Activated CD4-positive, alpha-beta T cell treated with anti-CD3 and anti-CD28 coated beads, Interleukin-2, Interleukin-6, amounts not matched to agents 100 ng/mL and 50 ng/mL, durations not matched to agents 16 hours and 8 hours (primary cell): ENCODE data around the gene DDX39B.
"Not testable (repeated sequence)": the region's sequence is repeated elsewhere in the genome, so short reads cannot be mapped to it uniquely, and the experiment has no call there.

Experiments used
- DNase-seq: peaks from one replicate; pipeline ENCODE4 v3.0.0-alpha.2; 2020

DDX39B gene

DNA sequence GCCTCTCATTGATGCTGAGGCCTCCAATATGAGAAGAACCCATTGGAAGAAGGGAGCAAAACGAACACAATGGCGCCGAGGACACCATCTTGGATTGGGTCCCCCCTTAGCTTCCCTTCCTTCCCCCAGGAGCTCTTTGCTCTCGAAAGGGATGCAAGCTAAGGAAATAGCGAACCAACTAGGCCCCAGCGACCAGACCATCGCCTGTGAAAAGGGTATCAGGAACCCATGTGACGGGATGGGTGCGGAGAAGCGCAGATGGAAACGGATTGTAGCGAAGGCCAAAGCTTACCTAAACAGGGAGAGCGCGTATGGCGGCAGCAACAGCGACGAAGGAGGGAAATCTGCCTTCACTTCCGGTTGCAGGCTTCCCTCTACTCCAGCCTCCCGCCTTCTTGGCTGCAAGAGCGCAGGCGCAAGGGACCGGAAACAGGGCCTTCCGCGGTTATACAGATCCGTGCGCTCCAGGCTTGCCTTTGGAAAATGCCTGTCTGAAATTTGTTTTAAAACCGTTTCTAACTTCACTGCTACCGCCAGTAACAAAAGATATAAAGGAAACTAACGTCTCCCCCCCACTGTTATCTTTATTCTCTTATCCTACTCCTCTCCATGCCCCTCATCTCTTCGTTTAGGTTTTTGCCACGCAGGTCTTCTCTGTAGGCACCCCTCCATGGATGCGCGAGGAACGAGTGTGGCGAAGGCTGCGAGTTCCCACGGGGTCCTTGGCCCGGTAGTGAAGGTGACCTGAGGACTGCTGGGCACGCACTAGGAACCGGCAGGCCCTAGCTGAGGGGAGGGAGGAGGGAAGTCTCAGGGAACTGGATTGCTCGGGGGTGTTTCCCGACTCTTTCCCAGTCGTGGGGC lies at the start of gene DDX39B:
Gene DDX39B, minus strand, starts transcription at position 346 of the 864 bp plus-strand sequence. CDS start 1,471 bp downstream, outside the sequence.
- peak; percentile 97 for DNase-seq

- not testable (repeated sequence) for DNase-seq
Measured at GRCh38 chr6:31590691-31591090, 48.9 kb upstream of the DDX39B start.

- DNase-seq, result no peak
Measured at GRCh38 chr6:31588871-31589650, 47.3 kb upstream of the DDX39B start.

GRCh38 chr6:31587791-31588777 lies 46.3 kb upstream of the DDX39B start:
- DNase-seq, result no peak

GRCh38 chr6:31586599-31587281 lies 44.9 kb upstream of the DDX39B start:
- peak; percentile 53 for DNase-seq

DNA sequence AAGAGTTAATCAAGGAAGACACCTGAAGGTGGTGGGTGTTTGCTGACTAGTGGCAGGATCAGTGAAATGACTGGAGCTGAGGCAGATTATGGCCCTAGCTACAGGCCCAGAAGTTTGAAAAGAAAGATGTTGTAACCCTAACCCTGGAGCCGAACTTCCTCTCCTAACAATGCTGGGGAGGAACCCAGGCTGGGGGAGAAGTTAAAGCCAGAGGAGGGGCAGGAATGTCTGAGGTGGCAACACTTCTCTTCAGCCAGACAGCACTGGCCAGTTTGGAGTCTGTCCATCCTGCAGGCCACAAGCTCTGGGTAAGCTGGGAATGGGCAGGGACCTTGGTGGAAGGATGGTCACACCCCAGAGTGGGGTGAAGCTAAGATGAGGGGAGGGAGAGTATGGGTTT lies 44.2 kb upstream of the DDX39B start, which contains the start of gene LST1:
Gene LST1, plus strand, starts transcription at position 270 of the 400 bp plus-strand sequence. CDS start 1,023 bp downstream, outside the sequence.
- DNase-seq, result no peak

DNA sequence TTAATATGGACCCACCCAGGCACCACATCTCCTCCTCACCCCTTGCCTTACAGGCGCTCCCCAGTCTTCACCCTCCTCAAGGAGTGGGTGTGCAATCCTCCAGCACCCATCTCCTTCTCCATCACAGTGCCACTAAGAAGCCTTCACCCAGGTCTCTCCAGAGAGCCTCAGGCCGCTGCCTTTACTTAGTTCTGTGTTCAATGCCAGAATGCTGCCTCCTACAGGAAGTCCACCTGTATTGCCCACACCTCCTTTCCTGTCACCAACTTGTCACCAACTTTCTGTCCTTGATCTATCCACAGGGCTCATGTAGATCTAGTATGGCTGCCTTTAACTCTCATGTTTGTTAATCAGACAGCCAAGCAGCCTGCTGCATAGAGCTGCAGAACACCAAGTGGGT lies 43.7 kb upstream of the DDX39B start:
- peak; percentile 81 for DNase-seq

- peak; percentile 68 for DNase-seq
Measured at GRCh38 chr6:31582230-31582643, 40.4 kb upstream of the DDX39B start, which contains the start of gene LTB. Gene LTB (minus strand): TSS chr6:31582424. CDS start chr6:31582417, 7 bp downstream.

GRCh38 chr6:31581434-31582229 lies 39.8 kb upstream of the DDX39B start:
- no peak for DNase-seq

GRCh38 chr6:31580807-31581433 lies 39.1 kb upstream of the DDX39B start:
- DNase-seq, result peak; percentile 94

DNA sequence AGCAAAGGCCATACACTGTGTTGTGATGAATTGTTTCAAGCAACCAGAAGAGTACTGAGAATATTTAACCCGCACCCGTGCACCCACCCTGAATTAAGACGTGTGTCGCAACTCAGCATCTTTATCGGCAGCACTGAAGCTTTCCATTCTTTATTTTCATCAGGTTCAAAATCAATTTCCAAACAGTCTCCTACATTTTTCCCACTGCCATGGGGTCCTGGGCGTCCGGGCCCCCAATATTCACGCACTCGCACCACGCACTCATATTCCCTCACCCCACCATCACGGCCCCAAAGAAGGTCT lies 38.6 kb upstream of the DDX39B start:
- DNase-seq, result no peak

DNA sequence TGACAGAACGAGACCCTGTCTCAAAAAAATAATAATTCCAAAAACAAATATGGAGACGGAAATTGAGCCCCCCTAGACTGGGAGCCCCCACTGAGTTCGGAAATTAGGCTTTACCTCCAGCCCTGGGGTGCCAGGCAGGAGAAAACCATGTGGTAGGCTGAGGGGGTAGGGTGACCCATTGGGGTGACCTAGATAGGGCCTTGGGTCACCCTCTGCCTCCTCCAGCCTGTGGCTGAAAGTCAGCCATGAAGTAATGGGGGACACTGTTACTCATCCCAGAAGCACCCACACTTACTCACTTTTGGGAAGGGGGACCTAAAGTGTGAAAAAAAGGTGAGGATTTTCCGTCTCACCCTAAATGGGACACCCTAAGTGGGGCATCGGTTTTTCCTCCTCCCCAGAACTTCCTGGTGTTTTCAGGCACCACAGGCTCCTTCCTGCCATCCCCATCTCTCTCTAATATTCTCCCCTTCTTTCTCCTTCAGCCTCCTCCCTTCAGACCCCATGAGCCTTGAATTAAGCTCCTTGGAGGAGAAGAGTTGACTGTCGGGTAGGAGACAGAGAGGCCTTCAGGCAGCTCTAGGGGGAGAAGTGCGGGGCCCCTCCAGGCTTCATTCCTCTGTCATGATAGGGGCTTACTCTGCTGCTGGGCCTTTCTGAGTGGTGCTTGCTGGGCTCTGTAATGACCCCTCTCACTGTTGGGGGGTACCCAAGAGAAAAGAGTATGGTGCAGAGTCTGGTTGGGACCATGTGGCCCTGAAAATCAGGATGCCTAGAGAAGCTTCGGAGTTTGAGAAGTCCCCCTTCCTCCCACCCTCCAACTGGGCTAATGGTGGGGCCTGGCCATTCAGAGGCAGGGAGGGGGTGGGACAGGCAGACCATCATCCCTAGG lies 38.0 kb upstream of the DDX39B start:
- DNase-seq, result no peak

DNA sequence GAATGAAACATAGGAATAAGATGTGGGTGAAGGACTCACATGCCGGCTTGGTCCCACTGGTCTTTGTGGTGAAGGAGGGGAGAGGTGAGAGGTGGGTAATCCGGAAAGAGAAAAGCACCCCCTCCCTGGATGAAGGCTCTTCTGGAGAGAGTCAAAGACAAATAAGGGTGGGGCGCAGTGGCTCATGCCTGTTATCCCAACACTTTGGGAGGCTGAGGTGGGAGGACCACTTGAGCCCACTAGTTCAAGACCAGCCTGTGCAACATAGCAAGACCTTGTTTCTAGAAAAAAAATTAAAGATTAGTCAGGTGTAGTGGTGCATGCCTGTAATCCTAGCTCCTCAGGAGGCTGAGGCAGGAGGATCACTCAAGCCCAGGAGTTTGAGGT lies 37.3 kb upstream of the DDX39B start:
- DNase-seq, result no peak

DNA sequence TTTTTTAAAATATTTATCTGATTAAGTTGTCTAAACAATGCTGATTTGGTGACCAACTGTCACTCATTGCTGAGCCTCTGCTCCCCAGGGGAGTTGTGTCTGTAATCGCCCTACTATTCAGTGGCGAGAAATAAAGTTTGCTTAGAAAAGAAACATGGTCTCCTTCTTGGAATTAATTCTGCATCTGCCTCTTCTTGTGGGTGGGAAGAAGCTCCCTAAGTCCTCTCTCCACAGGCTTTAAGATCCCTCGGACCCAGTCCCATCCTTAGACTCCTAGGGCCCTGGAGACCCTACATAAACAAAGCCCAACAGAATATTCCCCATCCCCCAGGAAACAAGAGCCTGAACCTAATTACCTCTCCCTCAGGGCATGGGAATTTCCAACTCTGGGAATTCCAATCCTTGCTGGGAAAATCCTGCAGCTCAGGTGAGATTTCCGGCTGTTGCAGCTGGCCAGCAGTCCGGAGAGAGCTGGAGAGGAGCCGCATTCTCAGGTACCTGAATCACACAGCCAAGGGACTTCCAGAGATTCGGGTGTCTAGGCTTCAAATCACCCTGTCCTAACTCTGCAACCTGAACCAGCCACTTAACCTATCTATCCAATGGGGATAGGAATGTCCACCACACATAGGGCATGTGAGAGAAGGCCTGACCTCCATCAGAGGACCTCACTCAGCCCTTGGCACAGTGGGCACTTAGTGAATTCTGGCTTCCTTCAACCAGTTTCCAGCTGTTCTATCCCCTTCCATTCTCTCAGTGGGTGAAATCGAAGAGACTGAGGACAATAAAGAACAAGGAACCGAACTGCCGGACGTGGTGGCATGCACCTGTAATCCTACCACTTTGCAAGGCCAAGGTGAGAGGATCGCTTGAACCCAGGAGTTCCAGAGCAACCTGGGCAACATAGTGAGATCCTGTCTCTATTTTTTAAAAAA lies 36.6 kb upstream of the DDX39B start:
- no peak for DNase-seq

DNA sequence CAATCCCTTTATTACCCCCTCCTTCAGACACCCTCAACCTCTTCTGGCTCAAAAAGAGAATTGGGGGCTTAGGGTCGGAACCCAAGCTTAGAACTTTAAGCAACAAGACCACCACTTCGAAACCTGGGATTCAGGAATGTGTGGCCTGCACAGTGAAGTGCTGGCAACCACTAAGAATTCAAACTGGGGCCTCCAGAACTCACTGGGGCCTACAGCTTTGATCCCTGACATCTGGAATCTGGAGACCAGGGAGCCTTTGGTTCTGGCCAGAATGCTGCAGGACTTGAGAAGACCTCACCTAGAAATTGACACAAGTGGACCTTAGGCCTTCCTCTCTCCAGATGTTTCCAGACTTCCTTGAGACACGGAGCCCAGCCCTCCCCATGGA lies 35.8 kb upstream of the DDX39B start:
- DNase-seq, result no peak

DNA sequence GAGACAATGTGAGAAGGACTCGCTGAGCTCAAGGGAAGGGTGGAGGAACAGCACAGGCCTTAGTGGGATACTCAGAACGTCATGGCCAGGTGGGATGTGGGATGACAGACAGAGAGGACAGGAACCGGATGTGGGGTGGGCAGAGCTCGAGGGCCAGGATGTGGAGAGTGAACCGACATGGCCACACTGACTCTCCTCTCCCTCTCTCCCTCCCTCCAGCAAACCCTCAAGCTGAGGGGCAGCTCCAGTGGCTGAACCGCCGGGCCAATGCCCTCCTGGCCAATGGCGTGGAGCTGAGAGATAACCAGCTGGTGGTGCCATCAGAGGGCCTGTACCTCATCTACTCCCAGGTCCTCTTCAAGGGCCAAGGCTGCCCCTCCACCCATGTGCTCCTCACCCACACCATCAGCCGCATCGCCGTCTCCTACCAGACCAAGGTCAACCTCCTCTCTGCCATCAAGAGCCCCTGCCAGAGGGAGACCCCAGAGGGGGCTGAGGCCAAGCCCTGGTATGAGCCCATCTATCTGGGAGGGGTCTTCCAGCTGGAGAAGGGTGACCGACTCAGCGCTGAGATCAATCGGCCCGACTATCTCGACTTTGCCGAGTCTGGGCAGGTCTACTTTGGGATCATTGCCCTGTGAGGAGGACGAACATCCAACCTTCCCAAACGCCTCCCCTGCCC lies 35.2 kb upstream of the DDX39B start:
- DNase-seq, result peak; percentile 82

DNA sequence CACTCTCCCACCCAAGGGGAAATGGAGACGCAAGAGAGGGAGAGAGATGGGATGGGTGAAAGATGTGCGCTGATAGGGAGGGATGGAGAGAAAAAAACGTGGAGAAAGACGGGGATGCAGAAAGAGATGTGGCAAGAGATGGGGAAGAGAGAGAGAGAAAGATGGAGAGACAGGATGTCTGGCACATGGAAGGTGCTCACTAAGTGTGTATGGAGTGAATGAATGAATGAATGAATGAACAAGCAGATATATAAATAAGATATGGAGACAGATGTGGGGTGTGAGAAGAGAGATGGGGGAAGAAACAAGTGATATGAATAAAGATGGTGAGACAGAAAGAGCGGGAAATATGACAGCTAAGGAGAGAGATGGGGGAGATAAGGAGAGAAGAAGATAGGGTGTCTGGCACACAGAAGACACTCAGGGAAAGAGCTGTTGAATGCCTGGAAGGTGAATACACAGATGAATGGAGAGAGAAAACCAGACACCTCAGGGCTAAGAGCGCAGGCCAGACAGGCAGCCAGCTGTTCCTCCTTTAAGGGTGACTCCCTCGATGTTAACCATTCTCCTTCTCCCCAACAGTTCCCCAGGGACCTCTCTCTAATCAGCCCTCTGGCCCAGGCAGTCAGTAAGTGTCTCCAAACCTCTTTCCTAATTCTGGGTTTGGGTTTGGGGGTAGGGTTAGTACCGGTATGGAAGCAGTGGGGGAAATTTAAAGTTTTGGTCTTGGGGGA lies 34.3 kb upstream of the DDX39B start:
- no peak for DNase-seq
